A673 (cell line): Measurements from ENCODE around the gene SYK. TPM values are rescaled to one million over a fixed set of nuclear protein-coding genes. Genes with fewer than 3 reads are reported as not detected.

Source experiments
- BruUV-seq: library from RNA; stranded (reverse); fragments of 400-500 nt; replicated peaks from 2 replicates; lab custom pipeline; 2021; lab: Mats Ljungman, UMichigan
- CTCF ChIA-PET: fragments of 300-600 bp; sonication (Branson Sonifier 250); formaldehyde crosslinking; loops from one replicate; lab custom pipeline; 2022; ENCODE audit warnings: antibody characterized with exemption; lab: Charles Lee
- POLR2A ChIA-PET: fragments of 300-600 bp; sonication (Branson Sonifier 250); formaldehyde crosslinking; loops from one replicate; lab custom pipeline; 2022; ENCODE audit warnings: antibody characterized with exemption; ENCODE audit not compliant: low non-redundant PET; lab: Charles Lee
- DNase-seq: peaks from one replicate; pipeline ENCODE4 v3.0.0-alpha.2; 2015; ENCODE audit warnings: low spot score
- H3K27ac ChIP-seq: fragments of 200-600 bp; sonication (generic); 2 replicates; pipeline ENCODE4 v1.5.1; 2016; ENCODE audit warnings: mixed run types, low read depth, mild to moderate bottlenecking, mixed read lengths, antibody characterized with exemption, low read length; ENCODE audit not compliant: poor library complexity, severe bottlenecking
- H3K27me3 ChIP-seq: fragments of 200-600 bp; sonication (generic); replicated peaks from 2 replicates; pipeline ENCODE4 v1.6.1; 2017; ENCODE audit warnings: mixed run types, low read depth, mild to moderate bottlenecking, mixed read lengths, antibody characterized with exemption, low read length; ENCODE audit not compliant: insufficient read depth, poor library complexity
- H3K36me3 ChIP-seq: fragments of 200-600 bp; sonication (generic); 2 replicates; pipeline ENCODE4 v1.6.1; 2016; ENCODE audit warnings: mixed run types, mild to moderate bottlenecking, mixed read lengths, antibody characterized with exemption, low read length; ENCODE audit not compliant: insufficient read depth, poor library complexity, severe bottlenecking
- H3K4me1 ChIP-seq: fragments of 200-600 bp; sonication (generic); 2 replicates; pipeline ENCODE4 v1.6.1; 2017; ENCODE audit warnings: mixed run types, mild to moderate bottlenecking, mixed read lengths, antibody characterized with exemption, low read length; ENCODE audit not compliant: insufficient read depth, poor library complexity, severe bottlenecking
- H3K4me3 ChIP-seq: fragments of 200-600 bp; sonication (generic); 2 replicates; pipeline ENCODE4 v1.5.1; 2016; ENCODE audit warnings: low read depth, mixed run types, mild to moderate bottlenecking, mixed read lengths, low read length; ENCODE audit not compliant: poor library complexity, severe bottlenecking
- H3K9me3 ChIP-seq: fragments of 200-600 bp; sonication (generic); 2 replicates; pipeline ENCODE4 v1.6.1; 2016; ENCODE audit warnings: mixed run types, low read depth, mild to moderate bottlenecking, mixed read lengths, antibody characterized with exemption, low read length; ENCODE audit not compliant: poor library complexity, severe bottlenecking
- EZH2 ChIP-seq: fragments of 200-600 bp; sonication (generic); IDR thresholded peaks from 2 replicates; pipeline ENCODE4 v1.6.1; 2017; ENCODE audit warnings: borderline replicate concordance, low read depth, mild to moderate bottlenecking, mixed read lengths, antibody characterized with exemption, low read length; ENCODE audit not compliant: poor library complexity, severe bottlenecking
- intact Hi-C: fragments of 100-400 bp; cut with micrococcal nuclease; formaldehyde crosslinking; loops from one replicate; pipeline ENCODE4 v1.10.0; 2022; ENCODE audit not compliant: unreplicated experiment
- total RNA-seq: library from RNA; stranded (reverse); gene quantifications from 2 replicates; pipeline ENCODE4 v1.2.3, GENCODE V29; 2021
- TF ChIP-seq, protein P1 (sequence below): fragments of 300-800, 200-600 bp; sonication (generic); conservative IDR thresholded peaks from 2 replicates; pipeline ENCODE4 v1.5.1; 2017; ENCODE audit warnings: low read depth, mild to moderate bottlenecking, antibody characterized with exemption, low read length, moderate library complexity, mixed read lengths

Gene SYK
- total RNA-seq, 1 experiment from 2014 or later, result 14.9 TPM

GRCh38 chr9:90822866-90823265, 21.2 kb downstream of the SYK start:
- intact Hi-C loops, result no loop called here
- no peaks in the 10 kb centered on the region for H3K9me3 ChIP-seq
- no peak overlapping the region for H3K4me3 ChIP-seq
- ChIA-PET POLR2A (no interaction called here), CTCF (no interaction called here)
- BruUV-seq, result no TSS peak
- TF ChIP-seq, protein P1, sequence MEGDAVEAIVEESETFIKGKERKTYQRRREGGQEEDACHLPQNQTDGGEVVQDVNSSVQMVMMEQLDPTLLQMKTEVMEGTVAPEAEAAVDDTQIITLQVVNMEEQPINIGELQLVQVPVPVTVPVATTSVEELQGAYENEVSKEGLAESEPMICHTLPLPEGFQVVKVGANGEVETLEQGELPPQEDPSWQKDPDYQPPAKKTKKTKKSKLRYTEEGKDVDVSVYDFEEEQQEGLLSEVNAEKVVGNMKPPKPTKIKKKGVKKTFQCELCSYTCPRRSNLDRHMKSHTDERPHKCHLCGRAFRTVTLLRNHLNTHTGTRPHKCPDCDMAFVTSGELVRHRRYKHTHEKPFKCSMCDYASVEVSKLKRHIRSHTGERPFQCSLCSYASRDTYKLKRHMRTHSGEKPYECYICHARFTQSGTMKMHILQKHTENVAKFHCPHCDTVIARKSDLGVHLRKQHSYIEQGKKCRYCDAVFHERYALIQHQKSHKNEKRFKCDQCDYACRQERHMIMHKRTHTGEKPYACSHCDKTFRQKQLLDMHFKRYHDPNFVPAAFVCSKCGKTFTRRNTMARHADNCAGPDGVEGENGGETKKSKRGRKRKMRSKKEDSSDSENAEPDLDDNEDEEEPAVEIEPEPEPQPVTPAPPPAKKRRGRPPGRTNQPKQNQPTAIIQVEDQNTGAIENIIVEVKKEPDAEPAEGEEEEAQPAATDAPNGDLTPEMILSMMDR, result no peak
- no peak for TF ChIP-seq EZH2
- no peak overlapping the region for H3K27ac ChIP-seq
- DNase-seq, result no peak
- no peaks in the 10 kb centered on the region for H3K27me3 ChIP-seq
- H3K36me3 ChIP-seq, result no peaks in the 10 kb centered on the region
- H3K4me1 ChIP-seq, result no peaks in the 10 kb centered on the region

- DNase-seq, result no peak
- POLR2A ChIA-PET, result no interaction called here
- Histone ChIP-seq H3K4me1 (no peaks in the 10 kb centered on the region), H3K36me3 (no peaks in the 10 kb centered on the region), H3K9me3 (no peaks in the 10 kb centered on the region), H3K27ac (no peak overlapping the region), H3K27me3 (no peaks in the 10 kb centered on the region), H3K4me3 (no peak overlapping the region)
- CTCF ChIA-PET, result no interaction called here
- BruUV-seq, result no TSS peak
- TF ChIP-seq, protein P1, result no peak
- TF ChIP-seq EZH2, result no peak
- intact Hi-C loops, result no loop called here
Observed at GRCh38 chr9:90825586-90825985, 24.0 kb downstream of the SYK start.

DNA sequence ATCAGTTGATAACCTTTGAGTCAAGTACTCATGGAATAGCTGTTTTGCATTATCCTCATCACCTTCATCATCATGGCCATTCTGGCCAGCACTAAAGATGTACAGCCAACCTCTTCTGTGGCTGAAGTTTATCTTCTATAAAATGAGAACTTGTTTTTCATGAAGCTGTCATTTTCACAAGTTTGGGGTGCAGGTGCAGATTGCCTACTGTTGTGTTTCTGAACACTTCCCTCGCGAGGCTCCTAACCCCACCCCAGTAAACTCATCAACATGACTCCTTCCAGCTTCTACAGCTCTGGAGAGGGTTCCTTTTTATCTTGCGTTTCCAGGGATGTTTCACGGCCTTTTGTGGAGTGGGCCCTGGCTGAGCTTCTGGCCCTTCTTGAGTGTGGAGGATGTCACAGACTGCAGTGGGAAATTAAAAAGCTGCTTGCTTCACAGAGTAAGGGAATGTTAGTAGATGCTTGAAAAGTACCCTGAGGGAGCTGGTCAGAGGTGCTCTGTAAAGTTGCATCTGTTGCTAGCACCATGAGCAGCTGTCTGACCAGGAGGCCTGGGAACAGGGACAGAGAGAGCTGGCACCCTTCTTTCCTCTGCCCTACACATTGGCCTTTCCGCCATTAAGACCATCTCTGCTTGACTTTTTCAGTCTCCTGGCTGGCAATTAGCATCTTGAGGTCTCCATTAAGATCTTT, 24.9 kb downstream of the SYK start:
- Histone ChIP-seq H3K9me3 (no peaks in the 10 kb centered on the region), H3K27ac (no peak overlapping the region), H3K27me3 (no peaks in the 10 kb centered on the region), H3K4me1 (no peaks in the 10 kb centered on the region), H3K4me3 (no peak overlapping the region), H3K36me3 (no peaks in the 10 kb centered on the region)
- DNase-seq, result no peak
- TF ChIP-seq EZH2, result no peak
- TF ChIP-seq, protein P1, result no peak
- ChIA-PET POLR2A (interaction anchor here (0.6 kb wide), 1 partner anchor 13 kb away, joined by 3 read pairs; no protein-coding TSS in a partner anchor), CTCF (no interaction called here)
- no TSS peak for BruUV-seq
- intact Hi-C loops, result no loop called here
